HCT116 (cell line): ENCODE data around the gene CREBBP.

Experiments
- CBX3 ChIP-seq: IDR thresholded peaks from 2 replicates; pipeline ENCODE4 v1.6.1; 2012; ENCODE audit warnings: low read depth
- CTCF ChIP-seq, 3 experiments: fragments of 200-600 bp in 1 of 3; sonication (generic) in 1 of 3; IDR thresholded peaks in 2 of 3; conservative IDR thresholded peaks in 1 of 3; 2 replicates each; pipeline ENCODE4 v1.5.1; 2012 to 2017; ENCODE audit warnings: low read depth in 2 of 3, low read length in 2 of 3, antibody characterized with exemption in 1 of 3, borderline replicate concordance in 1 of 3, control low read depth in 1 of 3, mild to moderate bottlenecking in 1 of 3, mixed read lengths in 1 of 3, mixed run types in 1 of 3, moderate library complexity in 1 of 3; ENCODE audit not compliant: insufficient read depth in 1 of 3
- EGR1 ChIP-seq: IDR thresholded peaks from 2 replicates; pipeline ENCODE4 v1.6.1; 2012; ENCODE audit warnings: low read depth
- EZH2 ChIP-seq: fragments of 200-600 bp; sonication (generic); IDR thresholded peaks from 2 replicates; pipeline ENCODE4 v1.6.1; 2017; ENCODE audit warnings: antibody characterized with exemption, mixed run types
- EZH2phosphoT487 ChIP-seq: fragments of 200-600 bp; IDR thresholded peaks from 2 replicates; pipeline ENCODE4 v1.6.1; 2018; ENCODE audit warnings: antibody characterized with exemption, borderline replicate concordance
- SRF ChIP-seq: IDR thresholded peaks from 2 replicates; pipeline ENCODE4 v1.6.1; 2012; ENCODE audit warnings: low read depth

GRCh38 chr16:3732171-3732570 is 148.3 kb downstream of the CREBBP start:
- TF ChIP-seq EZH2phosphoT487 (no peak), CTCF (IDR thresholded peaks at IDR 0.05 in 2 of 3, conservative IDR thresholded peaks at IDR 0.05 in 1 of 3; ENCODE audit: borderline replicate concordance in 1 of 3, insufficient read depth in 1 of 3, low read depth in 2 of 3, low read length in 2 of 3) (no peak), EZH2 (no peak), CBX3 (no peak), EGR1 (no peak), SRF (no peak)
